ENCODE measurements around the gene DCD.

DNA sequence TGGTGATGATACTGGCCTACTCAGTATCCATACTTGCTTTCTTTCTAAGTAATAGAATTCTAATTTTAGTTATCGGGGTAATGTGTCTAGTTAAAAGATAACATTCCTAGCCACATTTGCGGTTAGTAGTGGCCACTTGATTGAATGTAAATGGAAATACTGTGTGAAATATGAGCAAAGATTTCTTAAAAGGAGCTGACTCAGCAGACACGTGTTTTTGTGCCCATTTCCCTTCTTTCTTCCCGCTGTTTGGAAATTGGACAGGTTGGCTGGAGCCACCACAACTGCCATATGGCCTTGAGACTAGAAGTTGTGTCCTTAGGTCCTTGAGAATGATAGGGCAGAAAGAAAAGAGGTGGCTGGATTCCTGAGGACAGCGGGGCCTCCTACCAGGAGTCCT lies 19.8 kb upstream of the DCD start:
- TF ChIP-seq POLR2A (IDR thresholded peaks at IDR 0.05; ENCODE audit: low read depth, low read length): no peak
- TF ChIP-seq CTCF (IDR thresholded peaks at IDR 0.05; ENCODE audit: extremely low read depth in 1 of 2, insufficient read depth in 1 of 2, low read depth in 1 of 2, low read length in 2 of 2): no peak
- TF ChIP-seq POLR2AphosphoS5 (IDR thresholded peaks at IDR 0.05; ENCODE audit: insufficient read depth, low read depth, low read length): no peak
- TF ChIP-seq JUN (IDR thresholded peaks at IDR 0.05; ENCODE audit: borderline replicate concordance, insufficient read depth, insufficient read length, low read depth): no peak
- TF ChIP-seq EZH2 (IDR thresholded peaks at IDR 0.05; ENCODE audit: borderline replicate concordance, low read depth, low read length, severe bottlenecking): no peak
- TF ChIP-seq MAX (IDR thresholded peaks at IDR 0.05; ENCODE audit: insufficient read depth, insufficient read length): no peak
- no peak for TF ChIP-seq FOS (IDR thresholded peaks at IDR 0.05; ENCODE audit: borderline replicate concordance, insufficient read depth, low read length)
- TF ChIP-seq MYC (IDR thresholded peaks at IDR 0.05; ENCODE audit: low read depth, low read length): no peak
- TF ChIP-seq GATA2 (IDR thresholded peaks at IDR 0.05; ENCODE audit: insufficient read depth, insufficient read length, low read depth, low read length): no peak

Measured in endothelial cell of umbilical vein (primary cell).